Ascending aorta (tissue), 2 donors: ENCODE results near the gene BMP2K. TPM values are rescaled to one million over a fixed set of nuclear protein-coding genes. Genes with fewer than 3 reads are reported as not detected.
A peak's percentile ranks its signal among the peaks of the same experiment; 100 is the strongest.

Source experiments
- DNase-seq, 2 donors: peaks; one replicate each; pipeline ENCODE4 v3.0.0-alpha.2; 2019; ENCODE audit warnings: low spot score in 2 of 2
- H3K27ac ChIP-seq, 2 donors: fragments of 200-600 bp; sonication (generic); one replicate each; pipeline ENCODE4 v1.5.1; 2016 to 2017; ENCODE audit warnings: mild to moderate bottlenecking in 1 of 2
- H3K27me3 ChIP-seq: fragments of 200-600 bp; sonication (generic); one replicate; pipeline ENCODE4 v1.5.1; 2017
- H3K36me3 ChIP-seq, 2 donors: fragments of 200-600 bp; sonication (generic); one replicate each; pipeline ENCODE4 v1.5.1; 2016
- H3K4me1 ChIP-seq, 2 donors: fragments of 200-600 bp; sonication (generic); one replicate each; pipeline ENCODE4 v1.5.1; 2016 to 2017; ENCODE audit warnings: mild to moderate bottlenecking in 1 of 2
- H3K4me3 ChIP-seq, 2 donors: fragments of 200-600 bp; sonication (generic); one replicate each; pipeline ENCODE4 v1.5.1; 2016 to 2017; ENCODE audit warnings: mild to moderate bottlenecking in 1 of 2
- H3K9me3 ChIP-seq, 2 donors: fragments of 200-600 bp; sonication (generic); one replicate each; pipeline ENCODE4 v1.5.1; 2016
- CTCF ChIP-seq, 3 experiments: fragments of 200-600 bp in 2 of 3; fragments of 450-650 bp in 1 of 3; sonication (generic) in 2 of 3; IDR thresholded peaks; one replicate each; pipeline ENCODE4 v1.5.1; 2016 to 2019; ENCODE audit warnings: antibody characterized with exemption in 3 of 3, mild to moderate bottlenecking in 1 of 3, moderate library complexity in 1 of 3
- intact Hi-C: fragments of 100-400 bp; cut with DNase I; formaldehyde crosslinking; loops from one replicate; pipeline ENCODE4 v1.15.1; 2023
- total RNA-seq: library from RNA; depleted of rRNA; stranded (reverse); fragments of >200 nt; gene quantifications from one replicate; pipeline ENCODE4 v1.1.0, GENCODE V29; 2016

BMP2K gene
- 16.6 TPM for total RNA-seq

GRCh38 chr4:78776079-78776728 is at the start of gene BMP2K:
Gene BMP2K, plus strand, starts transcription at chr4:78776350. Its CDS starts 194 bp downstream, at chr4:78776544.
- Histone ChIP-seq H3K9me3 (no peaks in the 10 kb centered on the region), H3K4me3 (peak within 1 kb of the TSS; percentile 73 to 97), H3K27ac (peak within 1 kb of the TSS; percentile 93 to 99), H3K4me1 (peaks cover 4 to 5% of the 10 kb centered on the region in 2 donors), H3K27me3 (no peaks in the 10 kb centered on the region), H3K36me3 (no peaks in the 10 kb centered on the region)
- DNase-seq, result peak; percentile 11 to 83
- intact Hi-C loops, result loop anchor here (2.0 to 10.0 kb wide), 4 partner anchors 131 to 1409 kb away; no protein-coding TSS in a partner anchor
- TF ChIP-seq CTCF (IDR thresholded peaks at IDR 0.05), result no peak

- Histone ChIP-seq H3K9me3 (no peaks in the 10 kb centered on the region), H3K4me3 (no peak overlapping the region), H3K36me3 (no peaks in the 10 kb centered on the region), H3K27ac (no peak overlapping the region), H3K4me1 (no peaks in the 10 kb centered on the region), H3K27me3 (no peaks in the 10 kb centered on the region)
- intact Hi-C loops, result no loop called here
- no peak for DNase-seq
- TF ChIP-seq CTCF (IDR thresholded peaks at IDR 0.05), result no peak
Measured at GRCh38 chr4:78726546-78726945, 49.6 kb upstream of the BMP2K start.

- no peak overlapping the region for H3K27ac ChIP-seq
- DNase-seq, result no peak
- H3K27me3 ChIP-seq, result no peaks in the 10 kb centered on the region
- no peaks in the 10 kb centered on the region for H3K36me3 ChIP-seq
- no peak for TF ChIP-seq CTCF (IDR thresholded peaks at IDR 0.05)
- H3K4me3 ChIP-seq, result no peak overlapping the region
- H3K4me1 ChIP-seq, result no peaks in the 10 kb centered on the region
- H3K9me3 ChIP-seq, result no peaks in the 10 kb centered on the region
- intact Hi-C loops, result no loop called here
Measured at GRCh38 chr4:78732332-78733104, 43.6 kb upstream of the BMP2K start.

GRCh38 chr4:78734441-78735162 is 41.5 kb upstream of the BMP2K start:
- Histone ChIP-seq H3K4me3 (no peak overlapping the region), H3K4me1 (no peaks in the 10 kb centered on the region), H3K36me3 (no peaks in the 10 kb centered on the region), H3K9me3 (no peaks in the 10 kb centered on the region), H3K27ac (no peak overlapping the region), H3K27me3 (no peaks in the 10 kb centered on the region)
- intact Hi-C loops, result no loop called here
- no peak for TF ChIP-seq CTCF (IDR thresholded peaks at IDR 0.05)
- DNase-seq, result no peak

- no peak for TF ChIP-seq CTCF (IDR thresholded peaks at IDR 0.05)
- intact Hi-C loops, result no loop called here
- DNase-seq, result no peak
- Histone ChIP-seq H3K4me3 (no peak overlapping the region), H3K4me1 (no peaks in the 10 kb centered on the region), H3K27me3 (no peaks in the 10 kb centered on the region), H3K9me3 (no peaks in the 10 kb centered on the region), H3K36me3 (no peaks in the 10 kb centered on the region), H3K27ac (no peak overlapping the region)
Measured at GRCh38 chr4:78735697-78736096, 40.5 kb upstream of the BMP2K start.
